T-helper 2 cell treated with Interferon-gamma antibody and Interleukin-4, amounts not matched to agents 5 μg/mL and 100 μg/mL, for 36 hours (primary cell): ENCODE results near the gene GYG2.
"Not testable (repeated sequence)": the region's sequence is repeated elsewhere in the genome, so short reads cannot be mapped to it uniquely, and the experiment has no call there.

Experiments used
- DNase-seq: peaks from one replicate; pipeline ENCODE4 v3.0.0; 2021; ENCODE audit warnings: low spot score
- H3K27ac Mint-ChIP-seq: one replicate; pipeline ENCODE4 v1.8.0; 2021; ENCODE audit warnings: mild to moderate bottlenecking, mixed read lengths
- H3K27me3 Mint-ChIP-seq: one replicate; pipeline ENCODE4 v1.8.0; 2021; ENCODE audit warnings: low read depth, mixed read lengths
- H3K36me3 Mint-ChIP-seq: one replicate; pipeline ENCODE4 v1.8.0; 2021; ENCODE audit warnings: low read depth, mixed read lengths
- H3K4me1 Mint-ChIP-seq: one replicate; pipeline ENCODE4 v1.8.0; 2021; ENCODE audit warnings: low read depth, mixed read lengths
- H3K4me3 Mint-ChIP-seq: one replicate; pipeline ENCODE4 v1.8.0; 2022; ENCODE audit warnings: mild to moderate bottlenecking, moderate library complexity, mixed read lengths
- H3K9me3 Mint-ChIP-seq: one replicate; pipeline ENCODE4 v1.8.0; 2021; ENCODE audit warnings: mixed read lengths

GYG2 gene

DNA sequence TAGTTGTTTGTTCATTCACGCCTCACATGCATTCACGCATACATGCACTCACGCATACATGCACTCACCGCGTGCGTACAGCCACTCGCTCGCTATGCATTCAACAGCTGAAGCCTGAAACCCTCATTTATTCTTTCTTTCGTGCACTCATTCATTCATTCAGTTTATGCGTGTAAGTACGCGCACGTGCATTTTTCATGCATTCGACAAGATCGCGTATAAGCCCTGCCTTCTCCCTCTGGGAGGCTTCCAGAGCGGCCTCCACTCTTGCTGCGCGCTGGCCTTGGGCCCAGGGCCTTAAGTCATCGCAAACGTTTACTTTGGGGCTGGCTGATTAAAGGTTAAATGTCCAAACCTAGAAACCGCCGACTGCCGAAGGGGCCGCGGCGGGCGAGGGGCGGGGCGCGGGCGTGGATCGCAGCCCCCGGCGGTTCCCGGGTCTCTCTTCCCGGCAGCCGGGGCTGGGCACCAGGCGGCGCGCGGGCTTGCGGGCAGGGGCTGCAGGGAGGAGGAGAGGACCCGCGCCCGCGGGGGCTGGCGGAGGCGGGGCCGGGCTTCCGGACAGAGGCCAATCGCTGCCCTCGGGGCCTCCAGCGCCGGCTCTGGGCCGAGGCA, at the start of gene GYG2:
TSS of gene GYG2 (plus strand) at position 587 of the 615 bp plus-strand sequence. CDS start 1,259 bp downstream, outside the sequence.
- H3K9me3 Mint-ChIP-seq = no peaks in the 10 kb centered on the region
- H3K4me1 Mint-ChIP-seq = no peaks in the 10 kb centered on the region
- peaks cover 7% of the 10 kb centered on the region for H3K27me3 Mint-ChIP-seq

DNA sequence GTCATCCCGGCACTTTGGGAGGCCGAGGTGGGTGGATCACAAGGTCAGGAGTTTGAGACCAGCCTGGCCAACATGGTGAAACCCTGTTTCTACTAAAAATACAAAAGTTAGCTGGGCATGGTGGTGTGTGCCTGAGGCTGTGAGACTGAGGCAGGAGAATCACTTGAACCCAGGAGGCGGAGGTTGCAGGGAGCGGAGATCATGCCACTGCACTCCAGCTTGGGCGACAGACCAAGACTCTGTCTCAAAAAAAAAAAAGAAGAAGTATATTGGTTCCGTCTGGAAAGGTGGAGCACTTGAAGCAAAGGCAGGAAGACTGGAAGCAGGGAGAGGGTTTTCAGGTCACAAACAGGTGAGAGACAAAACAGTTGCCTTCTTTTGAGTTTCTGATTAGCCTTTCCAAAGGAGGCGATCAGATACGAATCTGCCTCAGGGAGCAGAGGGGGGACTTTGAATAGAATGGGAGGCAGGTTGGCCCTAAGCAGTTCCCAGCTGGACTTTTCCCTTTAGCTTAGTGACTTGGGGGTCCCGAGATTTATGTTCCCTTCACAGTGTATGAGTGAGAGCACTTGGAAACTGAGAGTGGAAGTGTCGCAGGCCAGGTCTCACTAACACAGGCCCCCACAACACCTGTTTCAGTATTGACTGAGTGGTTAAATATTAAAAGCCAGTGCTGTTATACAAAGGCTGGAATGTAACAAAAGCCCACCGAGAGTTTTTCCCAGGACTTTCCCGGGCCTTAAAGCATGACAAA, 48.1 kb upstream of the GYG2 start:
- not testable (repeated sequence) for DNase-seq, H3K9me3 Mint-ChIP-seq, H3K4me1 Mint-ChIP-seq, H3K27me3 Mint-ChIP-seq, H3K4me3 Mint-ChIP-seq, H3K27ac Mint-ChIP-seq, H3K36me3 Mint-ChIP-seq

More for the DNA sequence above, at the start of gene GYG2:
- H3K36me3 Mint-ChIP-seq = no peaks in the 10 kb centered on the region
- no peak for DNase-seq
- H3K4me3 Mint-ChIP-seq = no peak within 1 kb of the TSS
- H3K27ac Mint-ChIP-seq = no peak within 1 kb of the TSS

DNA sequence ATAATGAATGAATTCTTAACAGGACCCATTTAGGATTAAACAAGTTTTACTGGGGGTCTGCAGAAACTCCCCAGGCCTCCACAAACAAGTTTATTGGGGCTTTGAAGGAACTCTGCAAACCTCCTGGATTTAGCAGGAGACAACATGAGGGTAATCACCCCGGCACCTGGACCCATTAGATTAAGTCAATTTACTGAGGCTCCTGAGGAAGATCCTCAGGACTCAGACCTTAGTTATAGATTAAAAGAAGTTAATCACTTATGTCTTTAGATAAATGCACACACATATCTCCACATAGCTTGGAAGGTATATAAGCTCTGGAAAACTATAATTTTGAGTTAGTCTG, 47.5 kb upstream of the GYG2 start:
- no peaks in the 10 kb centered on the region for H3K4me1 Mint-ChIP-seq
- DNase-seq = no peak
- peaks cover 6% of the 10 kb centered on the region for H3K27me3 Mint-ChIP-seq
- no peak overlapping the region for H3K27ac Mint-ChIP-seq
- H3K9me3 Mint-ChIP-seq = no peaks in the 10 kb centered on the region
- H3K4me3 Mint-ChIP-seq = no peak overlapping the region
- H3K36me3 Mint-ChIP-seq = no peaks in the 10 kb centered on the region

DNA sequence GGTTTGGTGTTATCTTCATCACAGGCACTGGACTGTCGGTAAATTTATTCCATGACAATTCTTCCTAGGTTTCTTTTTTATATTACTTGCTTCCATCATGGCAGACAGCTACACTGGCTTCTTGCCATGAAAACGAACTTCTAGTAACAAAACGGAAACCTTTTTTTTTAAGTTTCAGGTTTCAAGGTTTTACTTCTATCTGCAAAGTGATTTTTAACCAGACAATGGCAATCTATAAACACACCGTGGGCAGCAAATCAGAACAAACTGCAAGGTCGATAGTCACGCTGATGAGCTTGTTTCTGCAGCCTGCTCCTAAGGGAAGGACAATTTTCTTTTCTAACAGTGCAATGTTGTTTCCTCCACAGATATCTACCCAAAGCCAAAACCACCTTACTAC, 47.0 kb upstream of the GYG2 start:
- Mint-ChIP-seq H3K27me3 (peaks cover 6% of the 10 kb centered on the region), H3K4me3 (no peak overlapping the region), H3K9me3 (no peaks in the 10 kb centered on the region), H3K36me3 (no peaks in the 10 kb centered on the region), H3K27ac (no peak overlapping the region), H3K4me1 (no peaks in the 10 kb centered on the region)
- DNase-seq = no peak

DNA sequence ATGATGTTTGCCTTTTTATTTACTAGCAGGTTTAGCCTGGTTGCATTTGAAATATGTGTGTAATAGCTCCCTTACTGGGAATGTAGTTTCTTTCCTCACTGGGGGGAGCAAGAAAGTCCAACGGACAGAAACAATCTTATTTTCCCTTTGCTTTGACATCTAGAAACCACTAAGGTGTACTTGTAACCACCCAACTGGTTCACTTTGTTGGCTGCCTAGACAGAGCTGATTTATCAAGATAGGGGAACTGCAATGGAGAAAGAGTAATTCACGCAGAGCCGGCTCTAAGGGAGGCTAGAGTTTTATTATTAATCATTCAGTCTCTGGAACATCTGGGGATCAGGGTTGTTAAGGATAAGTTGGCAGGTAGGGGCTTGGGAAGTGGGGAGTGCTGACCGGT, 46.6 kb upstream of the GYG2 start:
- DNase-seq = no peak
- Mint-ChIP-seq H3K27me3 (peaks cover 4% of the 10 kb centered on the region), H3K9me3 (no peaks in the 10 kb centered on the region), H3K36me3 (no peaks in the 10 kb centered on the region), H3K4me1 (no peaks in the 10 kb centered on the region), H3K4me3 (no peak overlapping the region), H3K27ac (no peak overlapping the region)

DNA sequence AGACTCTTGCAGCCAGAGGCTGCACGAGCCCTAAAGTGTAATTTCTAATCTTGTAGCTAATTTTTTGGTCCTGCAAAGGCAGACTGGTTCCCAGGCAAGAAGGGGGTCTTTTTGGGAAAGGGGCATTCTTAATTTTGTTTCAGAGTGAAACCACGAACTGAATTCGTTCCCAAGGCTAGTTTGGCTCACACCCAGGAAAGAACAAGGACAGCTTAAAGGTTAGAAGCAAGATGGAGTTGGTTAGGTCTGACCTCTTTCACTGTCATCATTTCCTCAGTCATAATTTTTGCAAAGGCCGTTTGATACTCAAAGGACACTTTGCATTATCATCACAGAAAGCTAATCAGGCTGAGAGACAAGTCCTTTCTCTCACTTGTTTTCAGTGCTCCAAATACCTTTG, 46.0 kb upstream of the GYG2 start:
- no peak for DNase-seq
- Mint-ChIP-seq H3K27me3 (peaks cover 4% of the 10 kb centered on the region), H3K36me3 (no peaks in the 10 kb centered on the region), H3K27ac (no peak overlapping the region), H3K4me1 (no peaks in the 10 kb centered on the region), H3K4me3 (no peak overlapping the region), H3K9me3 (no peaks in the 10 kb centered on the region)

DNA sequence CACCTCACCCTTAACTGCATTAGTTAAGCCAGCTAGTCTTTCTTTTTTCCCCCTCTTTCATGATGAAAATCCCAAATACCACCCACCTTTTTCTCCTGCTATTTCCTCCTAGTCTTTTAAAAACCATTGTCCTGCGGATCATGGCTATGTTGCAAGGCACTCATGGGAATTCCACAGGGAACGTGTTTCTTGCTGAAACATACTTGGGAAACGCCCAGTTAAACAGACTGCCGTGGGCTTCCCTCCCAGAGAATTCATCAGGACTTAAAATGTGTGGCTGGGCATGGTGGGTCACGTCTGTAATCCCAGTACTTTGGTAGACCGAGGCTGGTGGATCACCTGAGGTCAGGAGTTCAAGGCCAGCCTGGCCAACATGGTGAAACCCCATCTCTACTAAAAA, 44.7 kb upstream of the GYG2 start:
- Mint-ChIP-seq H3K36me3 (no peaks in the 10 kb centered on the region), H3K27ac (no peak overlapping the region), H3K27me3 (peaks cover 4% of the 10 kb centered on the region), H3K4me3 (no peak overlapping the region), H3K9me3 (no peaks in the 10 kb centered on the region), H3K4me1 (no peaks in the 10 kb centered on the region)
- no peak for DNase-seq

DNA sequence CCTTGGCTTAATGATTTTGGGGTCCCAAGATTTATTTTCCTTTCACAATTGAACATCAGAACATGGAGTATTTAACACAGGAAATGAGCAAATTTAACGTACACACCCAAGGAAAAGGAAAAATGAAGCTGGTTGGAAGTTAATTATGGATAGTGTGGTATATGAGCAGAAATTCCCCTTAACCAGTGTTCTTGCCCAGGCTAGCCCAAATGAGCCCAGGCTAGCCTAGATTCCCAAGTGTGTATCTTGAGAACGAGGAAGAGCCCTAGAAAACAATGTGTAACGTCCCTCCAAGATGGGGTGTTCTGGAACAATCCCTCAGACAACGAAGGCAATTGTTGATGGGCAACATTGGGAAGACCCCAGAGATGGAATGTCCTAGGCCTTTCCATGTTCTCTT, 43.2 kb upstream of the GYG2 start:
- Mint-ChIP-seq H3K4me1 (no peaks in the 10 kb centered on the region), H3K4me3 (no peak overlapping the region), H3K36me3 (no peaks in the 10 kb centered on the region), H3K27me3 (peaks cover 2% of the 10 kb centered on the region), H3K9me3 (no peaks in the 10 kb centered on the region), H3K27ac (no peak overlapping the region)
- DNase-seq = no peak

DNA sequence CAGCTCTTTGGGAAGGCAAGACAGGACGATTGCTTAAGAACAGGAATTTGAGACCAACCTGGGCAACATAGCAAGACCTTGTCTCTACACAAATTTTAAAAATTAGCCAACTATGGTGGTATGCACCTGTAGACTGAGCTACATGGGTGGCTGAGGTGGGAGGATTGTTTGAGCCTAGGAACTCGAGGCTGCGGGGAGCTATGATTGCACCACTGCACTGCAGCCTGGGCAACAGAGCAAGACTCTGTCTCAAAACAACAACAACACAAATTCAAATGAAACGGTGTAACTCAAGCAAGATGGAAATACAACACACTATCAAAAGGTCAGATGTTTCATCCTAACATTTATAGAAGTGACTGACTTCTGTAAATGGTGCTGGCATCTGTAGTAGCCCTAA, 39.8 kb upstream of the GYG2 start:
- Mint-ChIP-seq H3K27ac (no peak overlapping the region), H3K27me3 (no peaks in the 10 kb centered on the region)

DNA sequence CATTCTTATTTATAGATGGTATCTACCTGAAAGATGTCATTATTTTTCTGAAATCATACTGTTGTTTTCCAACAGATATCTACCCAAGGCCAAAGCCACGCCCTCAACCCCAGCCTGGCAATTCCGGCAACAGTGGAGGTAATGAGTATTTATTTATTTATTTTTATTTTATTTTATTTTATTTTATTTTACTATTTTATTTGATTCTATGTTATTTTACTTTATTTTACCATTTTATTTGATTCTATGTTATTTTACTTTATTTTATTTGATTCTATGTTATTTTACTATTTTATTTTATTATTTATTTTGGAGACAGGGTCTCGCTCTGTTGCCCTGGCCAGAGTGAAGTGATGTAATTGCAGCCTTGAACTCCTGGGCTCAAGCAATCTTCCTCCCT, 39.2 kb upstream of the GYG2 start:
- Mint-ChIP-seq H3K4me3 (no peak overlapping the region), H3K4me1 (no peaks in the 10 kb centered on the region), H3K27ac (no peak overlapping the region), H3K27me3 (no peaks in the 10 kb centered on the region), H3K9me3 (no peaks in the 10 kb centered on the region), H3K36me3 (no peaks in the 10 kb centered on the region)
- no peak for DNase-seq

More for the DNA sequence above, 39.8 kb upstream of the GYG2 start:
- DNase-seq = no peak
- H3K9me3 Mint-ChIP-seq = no peaks in the 10 kb centered on the region
- no peaks in the 10 kb centered on the region for H3K36me3 Mint-ChIP-seq
- no peaks in the 10 kb centered on the region for H3K4me1 Mint-ChIP-seq
- H3K4me3 Mint-ChIP-seq = no peak overlapping the region

DNA sequence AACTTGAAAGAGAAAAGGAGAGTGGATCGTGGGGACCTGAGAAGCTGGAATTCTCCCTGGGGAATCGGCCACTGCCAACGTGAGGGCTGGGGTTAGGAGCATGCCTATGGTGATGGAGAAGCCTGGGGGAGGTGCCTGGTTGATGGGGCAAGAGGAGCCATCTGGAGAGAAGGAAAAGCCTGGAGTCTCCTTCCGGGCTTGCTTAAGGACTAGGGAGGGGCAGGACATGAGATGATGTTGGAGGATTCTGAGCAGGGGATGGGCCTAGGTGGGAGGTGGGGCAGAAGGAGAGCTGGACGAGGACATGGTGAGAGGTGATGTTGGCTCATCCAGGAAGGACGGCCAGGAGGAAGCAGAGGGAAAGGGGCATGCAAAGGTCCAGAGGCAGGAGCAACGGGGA, 35.0 kb upstream of the GYG2 start:
- H3K27ac Mint-ChIP-seq = no peak overlapping the region

DNA sequence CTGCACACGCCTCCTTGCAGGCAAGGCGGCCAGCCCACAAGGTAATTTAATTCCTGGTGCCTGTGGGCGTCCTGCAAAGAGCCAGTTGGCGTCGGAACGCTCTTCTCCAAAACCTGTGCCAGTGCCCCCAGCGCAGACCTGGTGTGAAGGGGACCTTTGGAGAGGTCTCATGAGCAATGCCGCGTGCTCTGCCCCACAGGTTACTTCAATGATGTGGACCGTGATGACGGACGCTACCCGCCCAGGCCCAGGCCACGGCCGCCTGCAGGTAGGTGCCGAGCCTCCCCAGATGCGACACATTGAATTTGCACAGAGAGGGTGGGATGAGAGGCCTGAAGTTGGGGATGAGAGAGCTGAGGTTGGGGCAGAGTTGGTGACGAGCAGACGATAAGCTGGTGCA, 34.4 kb upstream of the GYG2 start:
- H3K4me1 Mint-ChIP-seq = no peaks in the 10 kb centered on the region
- no peaks in the 10 kb centered on the region for H3K9me3 Mint-ChIP-seq
- no peak overlapping the region for H3K27ac Mint-ChIP-seq
- DNase-seq = no peak
- no peak overlapping the region for H3K4me3 Mint-ChIP-seq
- H3K36me3 Mint-ChIP-seq = no peaks in the 10 kb centered on the region
- H3K27me3 Mint-ChIP-seq = no peaks in the 10 kb centered on the region

More for the DNA sequence above, 35.0 kb upstream of the GYG2 start:
- Mint-ChIP-seq H3K4me3 (no peak overlapping the region), H3K36me3 (no peaks in the 10 kb centered on the region), H3K27me3 (no peaks in the 10 kb centered on the region), H3K9me3 (no peaks in the 10 kb centered on the region), H3K4me1 (no peaks in the 10 kb centered on the region)
- DNase-seq = no peak

DNA sequence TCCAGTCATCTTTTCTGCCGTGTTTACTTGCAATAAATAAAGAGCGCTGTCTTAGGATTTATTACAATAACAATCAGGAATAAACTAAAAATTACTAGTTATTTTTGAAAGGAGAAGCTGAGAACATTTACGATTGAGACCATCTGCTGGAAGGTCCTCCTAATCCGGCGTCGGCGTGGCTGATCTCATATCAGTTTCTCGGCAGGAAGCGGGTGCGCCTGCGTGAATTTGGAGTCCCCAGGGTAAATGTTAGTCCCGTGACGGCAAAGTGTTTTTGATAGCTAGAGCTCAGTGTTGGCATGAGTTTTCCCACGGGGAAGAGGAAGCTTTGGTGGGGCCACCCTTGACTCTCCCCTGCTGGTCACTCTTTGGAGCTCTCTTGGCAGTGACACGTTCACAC, 31.9 kb upstream of the GYG2 start:
- DNase-seq, H3K9me3 Mint-ChIP-seq, H3K36me3 Mint-ChIP-seq, H3K27ac Mint-ChIP-seq, H3K27me3 Mint-ChIP-seq, H3K4me1 Mint-ChIP-seq, H3K4me3 Mint-ChIP-seq: not testable (repeated sequence)

DNA sequence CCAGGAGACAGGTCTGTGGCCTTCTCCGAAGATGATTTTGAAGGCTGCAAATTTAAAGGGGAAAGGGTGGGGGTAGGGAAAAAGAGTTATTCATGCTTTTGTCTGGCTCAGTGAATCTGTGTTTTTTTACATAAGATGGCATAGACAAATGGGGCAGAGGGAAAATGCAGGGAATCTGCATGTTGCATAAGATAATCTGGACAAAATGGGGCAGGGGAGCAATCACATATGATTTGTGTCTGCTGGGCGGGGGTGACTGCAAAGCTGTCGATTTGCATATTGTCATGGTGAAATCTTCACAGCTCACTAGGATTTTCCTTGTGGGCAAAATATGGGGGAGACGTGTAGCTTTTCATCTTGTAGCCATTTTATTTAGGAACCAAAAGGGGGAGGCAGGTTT, 29.4 kb upstream of the GYG2 start:
- H3K4me3 Mint-ChIP-seq = no peak overlapping the region

DNA sequence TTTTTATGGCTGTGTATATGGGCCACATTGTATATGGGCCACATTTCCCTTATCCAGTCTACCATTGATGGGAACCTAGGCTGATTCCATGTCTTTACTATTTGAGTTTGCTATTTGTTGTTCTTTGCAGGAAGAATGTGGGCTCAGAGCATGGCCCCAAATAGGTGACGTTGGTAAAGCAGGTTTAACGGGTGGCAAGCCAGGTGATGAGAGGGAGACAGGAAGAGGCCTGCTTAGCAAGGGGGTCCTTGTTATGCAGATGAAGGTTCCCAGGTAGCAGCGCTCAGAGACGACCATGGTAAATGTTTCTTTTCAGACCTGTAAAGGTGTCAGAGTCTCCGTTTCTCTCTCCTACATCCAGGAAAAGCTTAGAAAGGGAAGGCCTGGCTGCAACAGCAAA, 28.8 kb upstream of the GYG2 start:
- H3K27me3 Mint-ChIP-seq, H3K36me3 Mint-ChIP-seq, DNase-seq, H3K4me3 Mint-ChIP-seq, H3K27ac Mint-ChIP-seq, H3K4me1 Mint-ChIP-seq, H3K9me3 Mint-ChIP-seq: not testable (repeated sequence)

More for the DNA sequence above, 29.4 kb upstream of the GYG2 start:
- H3K27me3 Mint-ChIP-seq = no peaks in the 10 kb centered on the region
- no peak overlapping the region for H3K27ac Mint-ChIP-seq
- no peaks in the 10 kb centered on the region for H3K4me1 Mint-ChIP-seq
- no peak for DNase-seq
- H3K9me3 Mint-ChIP-seq = no peaks in the 10 kb centered on the region
- no peaks in the 10 kb centered on the region for H3K36me3 Mint-ChIP-seq
